IMR-90 (cell line): ENCODE results near the gene P3H1.

Experiments used
- MAFK ChIP-seq: IDR thresholded peaks from 2 replicates; pipeline ENCODE4 v1.6.1; 2012; ENCODE audit warnings: low read depth, low read length, improper control_type of control experiment
- RAD21 ChIP-seq: IDR thresholded peaks from 2 replicates; pipeline ENCODE4 v1.6.1; 2012; ENCODE audit warnings: low read length, improper control_type of control experiment
- TF ChIP-seq, protein P1 (sequence below): conservative IDR thresholded peaks from 2 replicates; pipeline ENCODE4 v1.5.1; 2012; ENCODE audit warnings: mild to moderate bottlenecking, low read depth, low read length, improper control_type of control experiment

DNA sequence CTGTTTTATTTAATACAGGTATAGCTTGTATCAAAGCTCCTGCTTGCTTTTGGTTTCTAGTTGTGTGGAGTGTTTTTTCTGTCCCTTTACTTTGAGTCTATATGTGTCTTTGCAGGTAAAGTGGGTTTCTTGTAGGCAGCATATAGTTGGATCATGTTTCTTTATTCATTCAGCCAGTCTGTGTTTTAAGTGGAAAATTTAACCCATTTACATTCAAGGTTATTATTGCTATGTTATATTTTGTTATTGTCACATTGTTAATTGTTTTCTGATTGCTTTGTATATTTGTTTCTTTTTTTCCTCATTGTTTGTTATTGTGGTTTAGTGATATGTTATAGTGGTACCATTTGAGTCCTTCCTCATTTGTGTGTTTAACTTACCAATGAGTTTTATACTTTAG, 53.5 kb downstream of the P3H1 start:
- TF ChIP-seq, protein P1, sequence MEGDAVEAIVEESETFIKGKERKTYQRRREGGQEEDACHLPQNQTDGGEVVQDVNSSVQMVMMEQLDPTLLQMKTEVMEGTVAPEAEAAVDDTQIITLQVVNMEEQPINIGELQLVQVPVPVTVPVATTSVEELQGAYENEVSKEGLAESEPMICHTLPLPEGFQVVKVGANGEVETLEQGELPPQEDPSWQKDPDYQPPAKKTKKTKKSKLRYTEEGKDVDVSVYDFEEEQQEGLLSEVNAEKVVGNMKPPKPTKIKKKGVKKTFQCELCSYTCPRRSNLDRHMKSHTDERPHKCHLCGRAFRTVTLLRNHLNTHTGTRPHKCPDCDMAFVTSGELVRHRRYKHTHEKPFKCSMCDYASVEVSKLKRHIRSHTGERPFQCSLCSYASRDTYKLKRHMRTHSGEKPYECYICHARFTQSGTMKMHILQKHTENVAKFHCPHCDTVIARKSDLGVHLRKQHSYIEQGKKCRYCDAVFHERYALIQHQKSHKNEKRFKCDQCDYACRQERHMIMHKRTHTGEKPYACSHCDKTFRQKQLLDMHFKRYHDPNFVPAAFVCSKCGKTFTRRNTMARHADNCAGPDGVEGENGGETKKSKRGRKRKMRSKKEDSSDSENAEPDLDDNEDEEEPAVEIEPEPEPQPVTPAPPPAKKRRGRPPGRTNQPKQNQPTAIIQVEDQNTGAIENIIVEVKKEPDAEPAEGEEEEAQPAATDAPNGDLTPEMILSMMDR = no peak
- TF ChIP-seq MAFK (no peak), RAD21 (no peak)
